ENCODE data around the gene YDJC. TPM values are rescaled to one million over a fixed set of nuclear protein-coding genes. Genes with fewer than 3 reads are reported as not detected.

Gene YDJC
- total and polyA plus RNA-seq, 2 of the 13 experiments (the other 11 are each of a cell fraction or from before 2014, with no cell fraction given), result 15.3 to 32.0 TPM

DNA sequence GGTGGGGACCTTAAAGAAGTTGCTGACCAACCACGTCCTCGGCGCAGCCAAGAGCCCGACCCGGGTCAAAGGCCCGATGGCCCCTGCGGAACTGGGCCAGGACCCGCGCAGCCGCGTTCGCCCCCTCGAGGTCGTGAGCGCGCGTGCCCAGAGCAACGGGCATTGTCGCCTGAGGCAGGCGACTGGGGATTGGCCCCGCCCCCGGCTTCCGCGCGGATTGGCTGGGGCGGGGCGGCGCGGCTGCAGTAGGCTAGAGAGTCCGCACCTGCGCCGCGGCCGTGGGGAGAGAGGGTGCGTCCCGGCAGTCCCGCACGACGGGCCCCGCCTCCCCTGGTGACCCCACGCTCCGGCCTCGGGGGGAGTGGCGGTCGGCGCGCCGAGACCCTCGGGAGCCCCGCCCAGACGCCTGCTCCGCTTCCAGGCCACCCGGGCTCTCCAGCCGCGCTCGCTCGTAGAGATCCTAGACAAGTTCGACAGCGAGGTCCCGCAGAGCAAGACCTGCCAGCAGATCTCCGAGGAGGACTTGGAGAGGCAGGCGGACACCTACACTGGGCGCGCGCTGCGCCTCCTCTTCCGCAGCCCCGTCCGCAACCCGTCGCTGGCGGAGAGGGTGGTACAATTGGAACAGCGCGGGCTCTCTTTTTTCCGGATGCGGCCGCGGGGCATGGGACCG, 27.7 kb upstream of the YDJC start (continued):
- TF ChIP-seq, protein P1, sequence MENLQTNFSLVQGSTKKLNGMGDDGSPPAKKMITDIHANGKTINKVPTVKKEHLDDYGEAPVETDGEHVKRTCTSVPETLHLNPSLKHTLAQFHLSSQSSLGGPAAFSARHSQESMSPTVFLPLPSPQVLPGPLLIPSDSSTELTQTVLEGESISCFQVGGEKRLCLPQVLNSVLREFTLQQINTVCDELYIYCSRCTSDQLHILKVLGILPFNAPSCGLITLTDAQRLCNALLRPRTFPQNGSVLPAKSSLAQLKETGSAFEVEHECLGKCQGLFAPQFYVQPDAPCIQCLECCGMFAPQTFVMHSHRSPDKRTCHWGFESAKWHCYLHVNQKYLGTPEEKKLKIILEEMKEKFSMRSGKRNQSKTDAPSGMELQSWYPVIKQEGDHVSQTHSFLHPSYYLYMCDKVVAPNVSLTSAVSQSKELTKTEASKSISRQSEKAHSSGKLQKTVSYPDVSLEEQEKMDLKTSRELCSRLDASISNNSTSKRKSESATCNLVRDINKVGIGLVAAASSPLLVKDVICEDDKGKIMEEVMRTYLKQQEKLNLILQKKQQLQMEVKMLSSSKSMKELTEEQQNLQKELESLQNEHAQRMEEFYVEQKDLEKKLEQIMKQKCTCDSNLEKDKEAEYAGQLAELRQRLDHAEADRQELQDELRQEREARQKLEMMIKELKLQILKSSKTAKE (CRISPR knock-in tag; IDR thresholded peaks at IDR 0.05; ENCODE audit: borderline replicate concordance), result no peak
- TF ChIP-seq, protein P2, sequence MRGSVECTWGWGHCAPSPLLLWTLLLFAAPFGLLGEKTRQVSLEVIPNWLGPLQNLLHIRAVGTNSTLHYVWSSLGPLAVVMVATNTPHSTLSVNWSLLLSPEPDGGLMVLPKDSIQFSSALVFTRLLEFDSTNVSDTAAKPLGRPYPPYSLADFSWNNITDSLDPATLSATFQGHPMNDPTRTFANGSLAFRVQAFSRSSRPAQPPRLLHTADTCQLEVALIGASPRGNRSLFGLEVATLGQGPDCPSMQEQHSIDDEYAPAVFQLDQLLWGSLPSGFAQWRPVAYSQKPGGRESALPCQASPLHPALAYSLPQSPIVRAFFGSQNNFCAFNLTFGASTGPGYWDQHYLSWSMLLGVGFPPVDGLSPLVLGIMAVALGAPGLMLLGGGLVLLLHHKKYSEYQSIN (CRISPR knock-in tag; IDR thresholded peaks at IDR 0.05; ENCODE audit: borderline replicate concordance), result no peak
- TF ChIP-seq, protein P3, sequence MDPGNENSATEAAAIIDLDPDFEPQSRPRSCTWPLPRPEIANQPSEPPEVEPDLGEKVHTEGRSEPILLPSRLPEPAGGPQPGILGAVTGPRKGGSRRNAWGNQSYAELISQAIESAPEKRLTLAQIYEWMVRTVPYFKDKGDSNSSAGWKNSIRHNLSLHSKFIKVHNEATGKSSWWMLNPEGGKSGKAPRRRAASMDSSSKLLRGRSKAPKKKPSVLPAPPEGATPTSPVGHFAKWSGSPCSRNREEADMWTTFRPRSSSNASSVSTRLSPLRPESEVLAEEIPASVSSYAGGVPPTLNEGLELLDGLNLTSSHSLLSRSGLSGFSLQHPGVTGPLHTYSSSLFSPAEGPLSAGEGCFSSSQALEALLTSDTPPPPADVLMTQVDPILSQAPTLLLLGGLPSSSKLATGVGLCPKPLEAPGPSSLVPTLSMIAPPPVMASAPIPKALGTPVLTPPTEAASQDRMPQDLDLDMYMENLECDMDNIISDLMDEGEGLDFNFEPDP (CRISPR knock-in tag; conservative IDR thresholded peaks at IDR 0.05), result no peak
- TF ChIP-seq RAD21 (CRISPR knock-in tag; IDR thresholded peaks at IDR 0.05) (peak; percentile 40), IKZF1 (IDR thresholded peaks at IDR 0.05) (no peak), SALL2 (CRISPR knock-in tag; IDR thresholded peaks at IDR 0.05) (no peak; the same call in 1 of the 2 replicates), ZNF496 (CRISPR knock-in tag; IDR thresholded peaks at IDR 0.05; ENCODE audit: insufficient replicate concordance) (no peak), DNMT3B (CRISPR knock-in tag; conservative IDR thresholded peaks at IDR 0.05) (no peak), PPARG (CRISPR knock-in tag; conservative IDR thresholded peaks at IDR 0.05) (no peak; the same call in 1 of the 2 replicates), ZNF317 (CRISPR knock-in tag; IDR thresholded peaks at IDR 0.05) (no peak), ZMAT3 (CRISPR knock-in tag; conservative IDR thresholded peaks at IDR 0.05) (no peak; the same call in 1 of the 2 replicates), U2AF2 (IDR thresholded peaks at IDR 0.05; ENCODE audit: low read depth, low read length) (no peak), ADNP (CRISPR knock-in tag; IDR thresholded peaks at IDR 0.05) (no peak), TSC22D2 (CRISPR knock-in tag; IDR thresholded peaks at IDR 0.05; ENCODE audit: borderline replicate concordance) (no peak)
- TF ChIP-seq, protein P4, sequence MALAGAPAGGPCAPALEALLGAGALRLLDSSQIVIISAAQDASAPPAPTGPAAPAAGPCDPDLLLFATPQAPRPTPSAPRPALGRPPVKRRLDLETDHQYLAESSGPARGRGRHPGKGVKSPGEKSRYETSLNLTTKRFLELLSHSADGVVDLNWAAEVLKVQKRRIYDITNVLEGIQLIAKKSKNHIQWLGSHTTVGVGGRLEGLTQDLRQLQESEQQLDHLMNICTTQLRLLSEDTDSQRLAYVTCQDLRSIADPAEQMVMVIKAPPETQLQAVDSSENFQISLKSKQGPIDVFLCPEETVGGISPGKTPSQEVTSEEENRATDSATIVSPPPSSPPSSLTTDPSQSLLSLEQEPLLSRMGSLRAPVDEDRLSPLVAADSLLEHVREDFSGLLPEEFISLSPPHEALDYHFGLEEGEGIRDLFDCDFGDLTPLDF (CRISPR knock-in tag; IDR thresholded peaks at IDR 0.05), result peak; percentile 65
- TF ChIP-seq, protein P5, sequence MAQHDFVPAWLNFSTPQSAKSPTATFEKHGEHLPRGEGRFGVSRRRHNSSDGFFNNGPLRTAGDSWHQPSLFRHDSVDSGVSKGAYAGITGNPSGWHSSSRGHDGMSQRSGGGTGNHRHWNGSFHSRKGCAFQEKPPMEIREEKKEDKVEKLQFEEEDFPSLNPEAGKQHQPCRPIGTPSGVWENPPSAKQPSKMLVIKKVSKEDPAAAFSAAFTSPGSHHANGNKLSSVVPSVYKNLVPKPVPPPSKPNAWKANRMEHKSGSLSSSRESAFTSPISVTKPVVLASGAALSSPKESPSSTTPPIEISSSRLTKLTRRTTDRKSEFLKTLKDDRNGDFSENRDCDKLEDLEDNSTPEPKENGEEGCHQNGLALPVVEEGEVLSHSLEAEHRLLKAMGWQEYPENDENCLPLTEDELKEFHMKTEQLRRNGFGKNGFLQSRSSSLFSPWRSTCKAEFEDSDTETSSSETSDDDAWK (CRISPR knock-in tag; IDR thresholded peaks at IDR 0.05), result no peak
- TF ChIP-seq, protein P6, sequence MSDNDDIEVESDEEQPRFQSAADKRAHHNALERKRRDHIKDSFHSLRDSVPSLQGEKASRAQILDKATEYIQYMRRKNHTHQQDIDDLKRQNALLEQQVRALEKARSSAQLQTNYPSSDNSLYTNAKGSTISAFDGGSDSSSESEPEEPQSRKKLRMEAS (IDR thresholded peaks at IDR 0.05), result peak; percentile 65
